ENCODE data around the gene SLC7A1.

The SLC7A1 gene

DNA sequence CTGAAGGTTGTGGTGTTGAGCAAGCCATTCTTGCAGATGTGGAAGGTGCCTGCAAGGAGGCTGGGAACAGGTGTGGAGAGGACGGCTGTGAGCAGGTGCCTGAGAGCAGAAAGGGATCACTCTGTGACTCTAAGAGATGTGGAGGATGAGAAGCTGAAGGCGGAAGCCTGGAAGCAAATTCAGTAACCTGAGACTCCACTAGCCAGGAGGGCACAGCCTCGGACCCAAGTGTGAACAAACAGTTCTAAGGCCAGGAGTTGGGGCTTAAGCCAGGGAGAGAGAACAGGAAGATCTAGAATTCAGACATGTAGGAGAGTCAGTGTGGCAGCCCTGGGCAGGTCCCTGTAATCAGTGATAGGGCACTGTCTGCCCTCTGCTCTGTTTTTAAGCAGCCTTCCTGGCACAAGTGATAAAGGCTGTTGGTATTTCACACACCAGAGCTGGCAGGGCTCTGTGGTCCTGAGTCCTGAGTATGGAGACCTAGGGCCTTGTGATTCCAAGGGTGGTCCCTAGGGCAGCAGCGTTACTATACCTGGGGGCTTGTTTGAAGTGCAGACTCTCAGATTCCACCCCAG is 131.3 kb downstream of the SLC7A1 start:
- no peak overlapping the region for H3K4me3 Mint-ChIP-seq
- H3K27ac Mint-ChIP-seq, result no peak overlapping the region
- DNase-seq, result no peak
- H3K9me3 Mint-ChIP-seq, result no peaks in the 10 kb centered on the region
- H3K4me1 Mint-ChIP-seq, result no peaks in the 10 kb centered on the region
- no peak for TF ChIP-seq CTCF (IDR thresholded peaks at IDR 0.05)
- no peaks in the 10 kb centered on the region for H3K27me3 Mint-ChIP-seq (ENCODE audit: low read depth, poor library complexity)
- no peaks in the 10 kb centered on the region for H3K36me3 Mint-ChIP-seq (ENCODE audit: low read depth)

GRCh38 chr13:29459813-29460355 is 135.6 kb downstream of the SLC7A1 start:
- Mint-ChIP-seq H3K4me1 (no peaks in the 10 kb centered on the region), H3K36me3 (ENCODE audit: low read depth) (no peaks in the 10 kb centered on the region), H3K27ac (no peak overlapping the region), H3K9me3 (no peaks in the 10 kb centered on the region), H3K4me3 (no peak overlapping the region), H3K27me3 (ENCODE audit: low read depth, poor library complexity) (no peaks in the 10 kb centered on the region)
- no peak for TF ChIP-seq CTCF (IDR thresholded peaks at IDR 0.05)
- no peak for DNase-seq
